Upper lobe of right lung (tissue), 1 donor: ENCODE results near the gene ADAM10. TPM values are rescaled to one million over a fixed set of nuclear protein-coding genes. Genes with fewer than 3 reads are reported as not detected.
A peak's percentile ranks its signal among the peaks of the same experiment; 100 is the strongest.

Experiments
- ATAC-seq: fragments of 200-7000 bp; cut with Tn5 transposase; one replicate; pipeline ENCODE4 v1.9.1; 2020; ENCODE audit warnings: mild to moderate bottlenecking, moderate library complexity
- DNase-seq: peaks from one replicate; pipeline ENCODE4 v3.0.0-alpha.2; 2020
- H3K27ac ChIP-seq: fragments of 200-600 bp; one replicate; pipeline ENCODE4 v1.8.0; 2022
- H3K27me3 ChIP-seq: fragments of 200-600 bp; one replicate; pipeline ENCODE4 v1.8.0; 2022; ENCODE audit warnings: mild to moderate bottlenecking
- H3K36me3 ChIP-seq: fragments of 200-600 bp; one replicate; pipeline ENCODE4 v1.8.0; 2022
- H3K4me1 ChIP-seq: fragments of 200-600 bp; one replicate; pipeline ENCODE4 v1.8.0; 2022
- H3K4me3 ChIP-seq: fragments of 200-600 bp; one replicate; pipeline ENCODE4 v1.8.0; 2022; ENCODE audit warnings: mild to moderate bottlenecking
- H3K9me3 ChIP-seq: fragments of 200-600 bp; one replicate; pipeline ENCODE4 v1.8.0; 2022
- CTCF ChIP-seq: fragments of 200-600 bp; IDR thresholded peaks from one replicate; pipeline ENCODE4 v1.8.0; 2022; ENCODE audit warnings: antibody characterized with exemption
- intact Hi-C: fragments of 100-400 bp; cut with DNase I; formaldehyde crosslinking; loops from one replicate; pipeline ENCODE4 v1.11.0; 2022
- total RNA-seq: library from RNA; stranded (reverse); fragmentation: NEBNext Ultra II Directional; extraction: Animal tissue kit (Norgen Biotek cat#: 25700); gene quantifications from one replicate; pipeline ENCODE4 v1.2.1, GENCODE V29; 2021
- donor health status: DM: no; HTN: yes; CAD: no; lungs with severe emphysema.

Gene ADAM10
- total RNA-seq, 1 donor from 2014 or later, result 139 TPM

DNA sequence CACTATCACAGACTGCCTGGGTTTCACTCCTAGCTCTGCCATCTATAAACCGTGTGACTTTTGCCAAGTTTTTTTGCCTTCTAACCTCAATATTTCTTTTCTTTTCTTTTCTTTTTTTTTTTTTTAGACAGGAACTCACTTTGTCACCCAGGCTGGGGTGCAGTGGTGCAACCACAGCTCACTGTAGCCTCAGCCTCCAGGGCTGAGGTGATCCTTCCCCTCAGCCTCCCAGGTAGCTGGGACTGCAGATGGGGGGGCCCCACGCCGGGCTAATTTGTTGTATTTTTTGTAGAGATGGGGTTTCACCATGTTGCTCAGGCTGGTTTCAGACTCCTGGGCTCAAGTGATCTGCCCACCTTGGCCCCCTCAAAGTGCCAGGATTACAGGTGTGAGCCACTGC is 3.2 kb upstream of the ADAM10 start:
- Histone ChIP-seq H3K27ac (no peak overlapping the region), H3K9me3 (no peaks in the 10 kb centered on the region), H3K4me3 (no peak overlapping the region), H3K36me3 (no peaks in the 10 kb centered on the region), H3K4me1 (peaks cover 3% of the 10 kb centered on the region), H3K27me3 (no peaks in the 10 kb centered on the region)
- no peak for ATAC-seq
- DNase-seq, result no peak
- no peak for TF ChIP-seq CTCF
- intact Hi-C loops, result no loop called here

GRCh38 chr15:58748852-58749531 is 515 bp downstream of the ADAM10 start:
- no peak for TF ChIP-seq CTCF
- DNase-seq, result peak; percentile 81
- H3K4me1 ChIP-seq, result peaks cover 23% of the 10 kb centered on the region
- H3K36me3 ChIP-seq, result no peaks in the 10 kb centered on the region
- no peaks in the 10 kb centered on the region for H3K9me3 ChIP-seq
- H3K27me3 ChIP-seq, result no peaks in the 10 kb centered on the region
- ATAC-seq, result peak; percentile 57
- intact Hi-C loops, result no loop called here
- H3K27ac ChIP-seq, result peak overlapping the region; percentile 94
- H3K4me3 ChIP-seq, result peak overlapping the region; percentile 82

- H3K36me3 ChIP-seq, result no peaks in the 10 kb centered on the region
- ATAC-seq (no peak), DNase-seq (no peak)
- peaks cover 23% of the 10 kb centered on the region for H3K4me1 ChIP-seq
- intact Hi-C loops, result no loop called here
- H3K27me3 ChIP-seq, result no peaks in the 10 kb centered on the region
- TF ChIP-seq CTCF, result no peak
- peak overlapping the region; percentile 94 for H3K27ac ChIP-seq
- no peaks in the 10 kb centered on the region for H3K9me3 ChIP-seq
- H3K4me3 ChIP-seq, result peak overlapping the region; percentile 82
Measured at GRCh38 chr15:58748040-58748851, 1.3 kb downstream of the ADAM10 start.

DNA sequence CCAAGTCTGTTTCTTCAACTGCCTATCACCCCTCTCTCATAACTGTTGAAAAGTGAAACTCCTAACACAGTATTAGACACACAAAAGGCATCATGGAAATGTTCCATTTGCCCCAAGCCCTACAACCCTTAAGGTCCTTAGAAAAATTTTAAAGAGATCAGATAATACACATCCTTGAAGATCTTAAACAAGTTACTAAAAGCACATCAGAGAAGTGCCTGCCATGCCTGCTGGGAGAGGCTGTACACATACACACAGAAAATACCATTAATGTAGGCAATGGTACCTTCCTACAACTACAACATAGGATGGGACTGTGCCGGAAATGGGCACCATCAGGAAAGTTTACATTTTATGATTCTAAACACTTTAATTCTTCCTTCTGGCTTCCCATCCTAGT is 3.3 kb downstream of the ADAM10 start:
- no peaks in the 10 kb centered on the region for H3K36me3 ChIP-seq
- DNase-seq (no peak), ATAC-seq (no peak)
- no peak for TF ChIP-seq CTCF
- intact Hi-C loops, result no loop called here
- no peaks in the 10 kb centered on the region for H3K27me3 ChIP-seq
- peaks cover 36% of the 10 kb centered on the region for H3K4me1 ChIP-seq
- H3K4me3 ChIP-seq, result no peak overlapping the region
- H3K27ac ChIP-seq, result no peak overlapping the region
- H3K9me3 ChIP-seq, result no peaks in the 10 kb centered on the region

DNA sequence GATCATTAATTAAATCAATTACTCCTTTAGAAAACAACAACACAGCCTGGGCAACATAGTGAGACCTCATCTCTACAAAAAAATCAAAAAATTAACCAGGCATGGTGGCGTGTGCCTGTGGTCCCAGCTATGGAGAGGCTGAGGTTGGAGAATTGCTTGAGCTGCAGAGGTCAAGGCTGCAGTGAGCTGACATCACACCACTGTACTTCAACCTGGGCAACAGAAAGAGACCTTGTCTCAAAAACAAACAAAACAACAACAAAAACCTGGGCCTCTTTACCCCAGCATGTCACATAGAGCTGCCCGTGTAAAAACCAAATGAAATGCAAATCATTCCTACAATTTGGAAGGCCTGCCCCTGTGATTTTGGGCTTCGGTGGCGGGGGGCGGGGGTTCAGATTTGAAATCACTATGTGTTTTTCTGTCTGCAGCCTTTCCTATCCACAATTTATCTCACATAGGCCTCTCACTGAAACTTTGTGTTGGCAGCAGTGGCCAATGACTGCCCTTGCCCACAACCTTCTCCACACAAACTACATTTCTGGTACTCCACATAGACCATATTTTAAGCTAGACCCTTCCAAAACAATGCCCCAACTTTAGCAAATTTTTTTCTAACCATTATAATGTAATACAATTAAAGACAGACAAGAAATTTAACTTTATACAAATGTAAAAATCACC is 6.5 kb downstream of the ADAM10 start:
- Histone ChIP-seq H3K4me1 (peaks cover 45% of the 10 kb centered on the region), H3K9me3 (no peaks in the 10 kb centered on the region), H3K36me3 (no peaks in the 10 kb centered on the region), H3K4me3 (no peak overlapping the region), H3K27ac (no peak overlapping the region), H3K27me3 (no peaks in the 10 kb centered on the region)
- no peak for TF ChIP-seq CTCF
- intact Hi-C loops, result no loop called here
- no peak for DNase-seq
- ATAC-seq, result no peak
